Activated CD8-positive, alpha-beta T cell treated with anti-CD3 and anti-CD28 coated beads, Interleukin-2, amount 10 ng/mL, durations not matched to agents 7 days and 5 days (primary cell): Measurements from ENCODE around the gene MARK4. TPM values are rescaled to one million over a fixed set of nuclear protein-coding genes. Genes with fewer than 3 reads are reported as not detected.
"Not testable (repeated sequence)": the region's sequence is repeated elsewhere in the genome, so short reads cannot be mapped to it uniquely, and the experiment has no call there.

ENCODE experiments used
- ATAC-seq: fragments of 150-1000 bp; cut with Tn5 transposase; one replicate; pipeline ENCODE4 v1.10.0; 2021; ENCODE audit warnings: moderate library complexity
- CTCF ChIA-PET: fragments of 350-600 bp; sonication (Branson Sonifier 250); formaldehyde crosslinking; loops from one replicate; lab custom pipeline; 2021; ENCODE audit warnings: antibody characterized with exemption; lab: Charles Lee
- POLR2A ChIA-PET: fragments of 350-600 bp; sonication (Branson Sonifier 250); formaldehyde crosslinking; loops from one replicate; lab custom pipeline; 2021; ENCODE audit warnings: antibody characterized with exemption; lab: Charles Lee
- DNase-seq: peaks from one replicate; pipeline ENCODE4 v3.0.0-alpha.2; 2020
- H3K27ac Mint-ChIP-seq: one replicate; pipeline ENCODE4 v1.8.0; 2021; ENCODE audit warnings: mild to moderate bottlenecking, mixed read lengths
- H3K27me3 Mint-ChIP-seq: one replicate; pipeline ENCODE4 v1.8.0; 2021; ENCODE audit warnings: low read depth, mixed read lengths
- H3K36me3 Mint-ChIP-seq: one replicate; pipeline ENCODE4 v1.8.0; 2021; ENCODE audit warnings: low read depth, mixed read lengths
- H3K4me1 Mint-ChIP-seq: one replicate; pipeline ENCODE4 v1.8.0; 2021; ENCODE audit warnings: low read depth, mixed read lengths
- H3K4me3 Mint-ChIP-seq: one replicate; pipeline ENCODE4 v1.8.0; 2021; ENCODE audit warnings: mild to moderate bottlenecking, mixed read lengths
- H3K9me3 Mint-ChIP-seq: one replicate; pipeline ENCODE4 v1.8.0; 2022; ENCODE audit warnings: mixed read lengths; ENCODE audit not compliant: insufficient read depth
- total RNA-seq, 2 experiments: library from RNA; stranded (reverse); gene quantifications; one replicate each; pipeline ENCODE4 v1.2.3, GENCODE V29; 2021

MARK4 gene
- total RNA-seq, 2 experiments from 2014 or later, result 18.3 to 18.5 TPM

GRCh38 chr19:45218911-45219743 lies 31.9 kb upstream of the MARK4 start:
- Mint-ChIP-seq H3K9me3 (no peaks in the 10 kb centered on the region), H3K36me3 (no peaks in the 10 kb centered on the region), H3K27ac (no peak overlapping the region), H3K4me3 (no peak overlapping the region), H3K27me3 (peaks cover 50% of the 10 kb centered on the region), H3K4me1 (peaks cover 10% of the 10 kb centered on the region)
- ATAC-seq (no peak), DNase-seq (no peak)
- ChIA-PET POLR2A (no interaction called here), CTCF (no interaction called here)

DNA sequence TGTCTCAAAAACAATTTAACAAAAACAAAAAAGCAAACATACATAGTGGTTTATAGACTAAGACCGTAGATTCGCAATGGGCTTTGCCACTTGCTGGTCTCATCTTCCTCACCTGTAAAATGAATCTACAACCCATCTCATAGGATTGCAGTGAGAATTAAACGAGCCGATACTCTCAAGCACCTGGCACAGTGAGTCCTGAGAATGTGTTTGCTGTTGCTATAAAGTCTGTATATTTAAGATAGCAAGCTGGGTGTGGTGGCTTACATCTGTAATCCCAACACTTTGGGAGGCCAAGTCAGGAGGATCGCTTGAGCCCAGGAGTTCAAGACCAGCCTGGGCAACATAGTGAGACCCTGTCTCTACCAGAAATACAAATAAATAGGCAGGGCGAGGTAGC lies 28.3 kb upstream of the MARK4 start:
- H3K36me3 Mint-ChIP-seq, result no peaks in the 10 kb centered on the region
- H3K4me3 Mint-ChIP-seq, result no peak overlapping the region
- CTCF ChIA-PET, result no interaction called here

GRCh38 chr19:45223879-45224278 lies 27.2 kb upstream of the MARK4 start:
- Mint-ChIP-seq H3K9me3 (no peaks in the 10 kb centered on the region), H3K4me3 (no peak overlapping the region), H3K4me1 (peaks cover 3% of the 10 kb centered on the region), H3K27ac (no peak overlapping the region), H3K27me3 (peaks cover 15% of the 10 kb centered on the region), H3K36me3 (no peaks in the 10 kb centered on the region)
- CTCF ChIA-PET, result no interaction called here
- POLR2A ChIA-PET, result no interaction called here
- DNase-seq, result no peak
- no peak for ATAC-seq

More for the DNA sequence above, 28.3 kb upstream of the MARK4 start:
- no peak for ATAC-seq
- no peak for DNase-seq
- no peak overlapping the region for H3K27ac Mint-ChIP-seq
- H3K27me3 Mint-ChIP-seq, result peaks cover 23% of the 10 kb centered on the region
- H3K4me1 Mint-ChIP-seq, result peaks cover 4% of the 10 kb centered on the region
- POLR2A ChIA-PET, result no interaction called here
- no peaks in the 10 kb centered on the region for H3K9me3 Mint-ChIP-seq

- DNase-seq, result no peak
- ChIA-PET POLR2A (no interaction called here), CTCF (no interaction called here)
- Mint-ChIP-seq H3K4me1 (peaks cover under 1% of the 10 kb centered on the region), H3K27ac (no peak overlapping the region), H3K36me3 (no peaks in the 10 kb centered on the region), H3K4me3 (no peak overlapping the region), H3K27me3 (peaks cover 11% of the 10 kb centered on the region), H3K9me3 (no peaks in the 10 kb centered on the region)
- no peak for ATAC-seq
These were observed 26.4 kb upstream of the MARK4 start for GRCh38 chr19:45224645-45225044.

DNA sequence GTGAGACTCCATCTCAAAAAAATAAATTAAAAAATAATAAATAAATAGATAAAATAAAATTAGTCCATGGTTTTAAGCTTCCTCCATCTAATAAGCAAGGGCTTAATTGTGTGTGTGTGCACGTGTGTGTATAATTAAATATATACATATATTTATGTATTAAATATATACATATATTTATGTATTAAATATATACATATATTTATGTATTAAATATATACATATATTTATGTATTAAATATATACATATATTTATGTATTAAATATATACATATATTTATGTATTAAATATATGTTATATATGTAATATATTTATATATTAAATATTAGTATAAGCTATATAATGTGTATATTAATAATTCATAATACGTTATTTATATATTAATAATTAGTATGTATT lies 22.0 kb upstream of the MARK4 start:
- ATAC-seq, H3K27ac Mint-ChIP-seq, H3K36me3 Mint-ChIP-seq, POLR2A ChIA-PET, H3K4me1 Mint-ChIP-seq, H3K4me3 Mint-ChIP-seq, DNase-seq, H3K27me3 Mint-ChIP-seq, H3K9me3 Mint-ChIP-seq, CTCF ChIA-PET: not testable (repeated sequence)

DNA sequence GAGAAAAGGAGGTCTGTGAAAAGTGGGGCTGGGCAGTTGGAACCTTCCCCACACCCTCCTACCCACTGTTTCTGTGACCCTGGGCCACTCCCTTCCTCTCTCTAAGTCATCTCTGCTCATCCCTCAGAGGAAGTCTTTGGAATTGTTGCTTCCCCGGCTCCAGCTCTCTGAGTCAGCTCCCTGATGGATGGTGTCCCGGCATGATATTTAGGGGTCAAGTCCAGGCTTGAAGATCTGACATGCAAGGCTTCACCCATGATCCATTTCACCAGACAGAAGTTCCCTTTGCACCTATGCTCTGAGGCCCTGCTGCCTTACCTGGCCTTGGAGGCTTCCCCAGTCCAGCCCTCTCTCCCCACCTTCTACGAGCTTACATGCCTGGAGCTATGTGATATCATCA lies 19.2 kb upstream of the MARK4 start:
- no peak overlapping the region for H3K4me3 Mint-ChIP-seq
- no peaks in the 10 kb centered on the region for H3K36me3 Mint-ChIP-seq

DNA sequence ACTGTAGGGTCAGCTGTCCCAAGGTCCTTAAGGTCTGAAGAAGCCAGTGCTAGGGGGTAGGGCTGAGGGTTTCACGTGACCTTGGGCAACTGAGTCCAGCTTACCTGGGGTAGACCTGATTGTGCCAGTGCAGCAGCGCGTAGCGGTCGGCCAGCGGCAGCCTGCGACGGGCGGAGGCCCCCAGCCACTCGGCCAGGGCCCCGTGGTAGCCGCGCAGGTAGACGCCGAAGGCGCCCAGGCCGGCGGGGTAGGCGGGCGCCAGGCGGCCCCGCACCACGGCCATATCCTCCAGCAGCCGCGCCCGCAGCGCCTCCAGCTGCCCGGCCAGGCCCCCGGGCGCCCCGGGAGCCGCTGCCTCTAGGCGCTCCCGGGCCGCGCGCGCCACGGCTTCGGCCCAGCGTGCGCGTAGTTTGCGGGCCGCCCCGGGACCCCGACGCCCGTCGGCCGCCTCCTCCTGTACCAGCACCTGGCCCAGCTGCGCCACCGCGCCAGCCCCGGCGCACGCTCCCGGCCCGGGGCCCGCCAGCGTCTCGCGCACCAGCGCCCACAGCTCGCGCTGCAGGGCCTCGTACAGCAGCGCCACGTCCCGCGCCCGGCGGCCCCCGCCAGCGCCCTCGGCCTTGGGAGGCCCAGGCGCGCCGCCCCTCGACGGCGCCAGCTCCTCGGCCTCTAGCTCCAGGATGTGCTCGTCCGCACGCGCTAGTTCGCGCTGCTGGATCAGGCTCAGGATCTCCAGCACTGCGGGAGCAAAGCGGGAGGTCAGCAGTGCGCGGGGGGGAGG lies 16.8 kb upstream of the MARK4 start:
- H3K4me3 Mint-ChIP-seq, result no peak overlapping the region

More for the DNA sequence above, 19.2 kb upstream of the MARK4 start:
- ATAC-seq (no peak), DNase-seq (no peak)
- ChIA-PET POLR2A (no interaction called here), CTCF (no interaction called here)
- peaks cover 16% of the 10 kb centered on the region for H3K27me3 Mint-ChIP-seq
- no peak overlapping the region for H3K27ac Mint-ChIP-seq
- peaks cover 9% of the 10 kb centered on the region for H3K4me1 Mint-ChIP-seq
- no peaks in the 10 kb centered on the region for H3K9me3 Mint-ChIP-seq

GRCh38 chr19:45235485-45235884 lies 15.6 kb upstream of the MARK4 start:
- ChIA-PET POLR2A (no interaction called here), CTCF (no interaction called here)
- Mint-ChIP-seq H3K9me3 (no peaks in the 10 kb centered on the region), H3K36me3 (no peaks in the 10 kb centered on the region), H3K27me3 (peaks cover 22% of the 10 kb centered on the region), H3K4me3 (no peak overlapping the region), H3K27ac (no peak overlapping the region), H3K4me1 (peaks cover 9% of the 10 kb centered on the region)
- DNase-seq, result no peak
- ATAC-seq, result no peak

More for the DNA sequence above, 16.8 kb upstream of the MARK4 start:
- ChIA-PET CTCF (interaction anchor here (1.8 kb wide), 1 partner anchor 105 kb away, joined by 5 read pairs; no protein-coding TSS in a partner anchor), POLR2A (no interaction called here)
- Mint-ChIP-seq H3K27ac (no peak overlapping the region), H3K9me3 (no peaks in the 10 kb centered on the region), H3K27me3 (peaks cover 22% of the 10 kb centered on the region), H3K4me1 (peaks cover 9% of the 10 kb centered on the region), H3K36me3 (no peaks in the 10 kb centered on the region)
- DNase-seq (no peak), ATAC-seq (no peak)

DNA sequence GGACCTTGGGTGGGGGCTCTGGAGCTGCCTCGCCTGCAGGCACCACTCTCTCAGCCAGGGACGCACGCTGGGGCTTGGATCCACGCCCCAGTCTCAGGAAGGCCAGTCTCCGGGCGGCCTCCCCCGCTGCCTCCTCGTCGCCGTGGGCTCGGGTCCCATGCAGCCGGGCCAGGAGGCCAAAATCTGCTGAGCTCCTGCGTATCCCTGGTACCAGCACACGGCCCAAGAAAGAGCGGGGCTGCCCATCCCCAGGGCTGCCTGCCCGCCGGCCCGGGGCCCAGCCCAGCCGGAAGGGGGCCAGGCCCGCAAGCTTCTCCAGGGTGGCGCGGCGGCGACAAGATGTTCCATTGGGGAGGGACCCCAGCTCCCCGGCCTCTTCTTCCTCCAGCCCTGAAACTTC lies 12.5 kb upstream of the MARK4 start:
- Mint-ChIP-seq H3K4me1 (peaks cover 9% of the 10 kb centered on the region), H3K27ac (no peak overlapping the region), H3K27me3 (peaks cover 16% of the 10 kb centered on the region), H3K4me3 (no peak overlapping the region), H3K9me3 (no peaks in the 10 kb centered on the region), H3K36me3 (no peaks in the 10 kb centered on the region)
- DNase-seq (no peak), ATAC-seq (no peak)
- ChIA-PET CTCF (interaction anchor here (0.8 kb wide), 1 partner anchor 10 kb away, joined by 3 read pairs; no protein-coding TSS in a partner anchor), POLR2A (no interaction called here)

- POLR2A ChIA-PET, result interaction anchor here (0.6 kb wide), 1 partner anchor 338 kb away, joined by 3 read pairs; the partner anchor contains the start of gene APOE
- Mint-ChIP-seq H3K9me3 (no peaks in the 10 kb centered on the region), H3K4me1 (peaks cover 1% of the 10 kb centered on the region), H3K4me3 (no peak overlapping the region), H3K36me3 (no peaks in the 10 kb centered on the region), H3K27ac (no peak overlapping the region), H3K27me3 (peaks cover 3% of the 10 kb centered on the region)
- ATAC-seq (no peak), DNase-seq (no peak)
- CTCF ChIA-PET, result no interaction called here
These were observed 7.8 kb upstream of the MARK4 start for GRCh38 chr19:45243144-45243732.

GRCh38 chr19:45244133-45244794 lies 6.8 kb upstream of the MARK4 start:
- Mint-ChIP-seq H3K9me3 (no peaks in the 10 kb centered on the region), H3K4me3 (no peak overlapping the region), H3K4me1 (peaks cover 7% of the 10 kb centered on the region), H3K36me3 (no peaks in the 10 kb centered on the region), H3K27me3 (peaks cover 3% of the 10 kb centered on the region), H3K27ac (no peak overlapping the region)
- POLR2A ChIA-PET, result no interaction called here
- no peak for DNase-seq
- no peak for ATAC-seq
- CTCF ChIA-PET, result no interaction called here
